ENCODE data around the gene MIAT.

Gene MIAT

GRCh38 chr22:26708256-26709009 lies 51.0 kb downstream of the MIAT start:
- peaks cover 59% of the 10 kb centered on the region for H3K4me1 ChIP-seq (ENCODE audit: low read depth, poor library complexity, severe bottlenecking)
- H3K79me2 ChIP-seq (ENCODE audit: insufficient read depth, low read depth), result no peaks in the 10 kb centered on the region
- no peaks in the 10 kb centered on the region for H3K36me3 ChIP-seq (ENCODE audit: insufficient read depth)
- no peaks in the 10 kb centered on the region for H4K20me1 ChIP-seq (ENCODE audit: insufficient read depth)
- TF ChIP-seq CTCF (conservative IDR thresholded peaks at IDR 0.05; ENCODE audit: low read depth, low read length), result no peak
- H3K4me3 ChIP-seq (IDR thresholded peaks at IDR 0.05; ENCODE audit: insufficient read depth, low read depth, low read length), result no peak overlapping the region
- no peak overlapping the region for H3K9ac ChIP-seq
- H2AFZ ChIP-seq (ENCODE audit: low read depth), result no peak overlapping the region
- H3K4me2 ChIP-seq, result peak overlapping the region; percentile 50
- H3K27ac ChIP-seq, result peak overlapping the region; percentile 38; the same call in 1 of the 2 replicates
- no peaks in the 10 kb centered on the region for H3K27me3 ChIP-seq (ENCODE audit: insufficient read depth, low read depth)

- Histone ChIP-seq H3K27ac (peak overlapping the region; percentile 10; the same call in 1 of the 2 replicates), H3K79me2 (ENCODE audit: insufficient read depth, low read depth) (no peaks in the 10 kb centered on the region), H4K20me1 (ENCODE audit: insufficient read depth) (no peaks in the 10 kb centered on the region), H3K9ac (no peak overlapping the region), H3K36me3 (ENCODE audit: insufficient read depth) (no peaks in the 10 kb centered on the region), H3K27me3 (ENCODE audit: insufficient read depth, low read depth) (no peaks in the 10 kb centered on the region), H3K4me1 (ENCODE audit: low read depth, poor library complexity, severe bottlenecking) (peaks cover 57% of the 10 kb centered on the region), H3K4me3 (IDR thresholded peaks at IDR 0.05; ENCODE audit: insufficient read depth, low read depth, low read length) (no peak overlapping the region), H2AFZ (ENCODE audit: low read depth) (no peak overlapping the region), H3K4me2 (peak overlapping the region; percentile 41; the same call in 1 of the 2 replicates)
- no peak for TF ChIP-seq CTCF (conservative IDR thresholded peaks at IDR 0.05; ENCODE audit: low read depth, low read length)
Measured at GRCh38 chr22:26709617-26710390, 52.4 kb downstream of the MIAT start.

GRCh38 chr22:26711205-26711963 lies 54.0 kb downstream of the MIAT start:
- Histone ChIP-seq H3K27ac (no peak overlapping the region), H3K4me2 (no peak overlapping the region; the same call in 1 of the 2 replicates), H2AFZ (ENCODE audit: low read depth) (no peak overlapping the region), H3K4me3 (IDR thresholded peaks at IDR 0.05; ENCODE audit: insufficient read depth, low read depth, low read length) (no peak overlapping the region), H3K9ac (no peak overlapping the region), H3K27me3 (ENCODE audit: insufficient read depth, low read depth) (no peaks in the 10 kb centered on the region), H3K36me3 (ENCODE audit: insufficient read depth) (no peaks in the 10 kb centered on the region), H3K79me2 (ENCODE audit: insufficient read depth, low read depth) (no peaks in the 10 kb centered on the region), H4K20me1 (ENCODE audit: insufficient read depth) (no peaks in the 10 kb centered on the region), H3K4me1 (ENCODE audit: low read depth, poor library complexity, severe bottlenecking) (peaks cover 45% of the 10 kb centered on the region)
- TF ChIP-seq CTCF (conservative IDR thresholded peaks at IDR 0.05; ENCODE audit: low read depth, low read length), result no peak

- no peak overlapping the region for H3K4me2 ChIP-seq
- no peaks in the 10 kb centered on the region for H3K36me3 ChIP-seq (ENCODE audit: insufficient read depth)
- no peak overlapping the region for H3K4me3 ChIP-seq (IDR thresholded peaks at IDR 0.05; ENCODE audit: insufficient read depth, low read depth, low read length)
- H3K79me2 ChIP-seq (ENCODE audit: insufficient read depth, low read depth), result no peaks in the 10 kb centered on the region
- H3K27me3 ChIP-seq (ENCODE audit: insufficient read depth, low read depth), result no peaks in the 10 kb centered on the region
- no peak overlapping the region for H3K27ac ChIP-seq
- no peak overlapping the region for H3K9ac ChIP-seq
- H4K20me1 ChIP-seq (ENCODE audit: insufficient read depth), result no peaks in the 10 kb centered on the region
- TF ChIP-seq CTCF (conservative IDR thresholded peaks at IDR 0.05; ENCODE audit: low read depth, low read length), result no peak
- peaks cover 45% of the 10 kb centered on the region for H3K4me1 ChIP-seq (ENCODE audit: low read depth, poor library complexity, severe bottlenecking)
- H2AFZ ChIP-seq (ENCODE audit: low read depth), result no peak overlapping the region
Measured at GRCh38 chr22:26712158-26712557, 54.8 kb downstream of the MIAT start.
